Thymus (tissue), 11 donors: Measurements from ENCODE around the gene GINS2. TPM values are rescaled to one million over a fixed set of nuclear protein-coding genes. Genes with fewer than 3 reads are reported as not detected.
A peak's percentile ranks its signal among the peaks of the same experiment; 100 is the strongest.

Source experiments
- DNase-seq, 9 donors: peaks; one replicate each; pipeline ENCODE4 v3.0.0-alpha.2; 2013; ENCODE audit warnings: low spot score in 9 of 9, low read depth in 6 of 9, missing footprints in 1 of 9
- H3K27ac ChIP-seq, 2 donors: one replicate each; pipeline ENCODE4 v1.5.1; 2013; ENCODE audit warnings: control low read depth in 1 of 2, low read depth in 1 of 2, low read length in 1 of 2, mild to moderate bottlenecking in 1 of 2, moderate library complexity in 1 of 2
- H3K27me3 ChIP-seq, 2 donors: one replicate each; pipeline ENCODE4 v1.5.1; 2013; ENCODE audit warnings: low read length in 1 of 2; ENCODE audit not compliant: control insufficient read depth in 2 of 2, insufficient read depth in 1 of 2
- H3K36me3 ChIP-seq, 2 donors: one replicate each; pipeline ENCODE4 v1.5.1; 2013; ENCODE audit warnings: low read length in 1 of 2, mild to moderate bottlenecking in 1 of 2, moderate library complexity in 1 of 2; ENCODE audit not compliant: control insufficient read depth in 2 of 2, insufficient read depth in 2 of 2
- H3K4me1 ChIP-seq, 2 donors: one replicate each; pipeline ENCODE4 v1.5.1; 2013; ENCODE audit warnings: low read length in 2 of 2; ENCODE audit not compliant: control insufficient read depth in 2 of 2, insufficient read depth in 2 of 2
- H3K4me3 ChIP-seq, 2 donors: one replicate each; pipeline ENCODE4 v1.5.1; 2013; ENCODE audit warnings: low read length in 2 of 2, control low read depth in 1 of 2, mild to moderate bottlenecking in 1 of 2
- H3K9me3 ChIP-seq, 2 donors: one replicate each; pipeline ENCODE4 v1.5.1; 2013; ENCODE audit warnings: low read length in 1 of 2, mild to moderate bottlenecking in 1 of 2; ENCODE audit not compliant: control insufficient read depth in 2 of 2, insufficient read depth in 1 of 2
- WGBS: extraction: QIAGEN DNeasy Blood & Tissue Kit; methylation state at CpG from one replicate; pipeline ENCODE4 v1.1.7; 2013; 5-methylcytosine and 5-hydroxymethylcytosine counted together
- polyA plus RNA-seq: library from polyadenylated mRNA; stranded (reverse); fragments of 200-250 nt; gene quantifications from one replicate; pipeline ENCODE4 v1.2.3, GENCODE V29; 2013
- total RNA-seq: library from RNA; stranded (reverse); fragments of 120-200 nt; gene quantifications from one replicate; pipeline ENCODE4 v1.2.4, GENCODE V29; 2013
- donor health status: healthy.

GINS2 gene
- total and polyA plus RNA-seq, 2 donors, result 1.4 to 23.2 TPM

DNA sequence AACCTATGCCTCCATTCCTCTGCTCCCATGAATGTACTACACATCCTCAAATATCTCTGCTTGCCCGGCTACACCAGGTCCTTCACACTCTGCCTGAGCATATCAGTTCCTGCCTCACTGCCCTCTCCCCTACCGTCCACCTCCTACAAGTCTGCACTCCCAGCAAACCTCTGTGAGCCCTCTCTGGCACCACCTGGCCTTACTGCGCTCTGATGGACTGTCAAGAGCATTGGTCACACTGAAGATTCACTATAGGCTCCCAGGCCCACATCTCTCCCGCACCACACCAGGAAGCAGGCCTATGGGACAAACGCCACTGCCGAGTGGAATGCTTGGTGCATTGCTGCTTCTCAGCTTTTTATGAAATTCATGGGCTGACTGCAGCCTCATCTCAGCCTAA, 8.9 kb downstream of the GINS2 start:
- Histone ChIP-seq H3K4me3 (no peak overlapping the region), H3K4me1 (peaks cover 0 to 5% of the 10 kb centered on the region in 2 donors), H3K27ac (no peak overlapping the region), H3K9me3 (no peaks in the 10 kb centered on the region), H3K27me3 (no peaks in the 10 kb centered on the region), H3K36me3 (peaks cover 32 to 61% of the 10 kb centered on the region in 2 donors)
- 95% methylated on average over 6 of the region's 6 CpGs for WGBS
- DNase-seq, result no peak

DNA sequence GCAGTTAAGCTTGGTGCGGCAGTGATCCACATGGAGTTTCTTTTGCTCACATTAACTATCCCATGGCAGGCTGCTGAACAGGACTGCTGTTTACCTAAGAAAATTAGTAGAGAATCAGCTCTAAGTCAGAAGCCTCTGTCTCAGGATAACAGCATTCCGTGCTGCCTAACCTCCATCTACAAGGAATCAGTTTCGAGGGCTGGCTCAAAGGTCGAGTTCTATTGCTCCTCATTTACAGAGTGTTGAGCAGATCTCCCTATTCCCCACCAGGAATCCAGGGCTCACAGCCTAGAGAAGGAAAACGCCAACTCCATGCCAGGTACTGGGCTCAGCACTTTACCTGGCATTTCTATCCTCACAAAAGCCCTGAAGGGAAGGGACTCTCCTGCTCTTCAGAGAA, 9.9 kb downstream of the GINS2 start:
- Histone ChIP-seq H3K27me3 (no peaks in the 10 kb centered on the region), H3K4me1 (peaks cover 0 to 5% of the 10 kb centered on the region in 2 donors), H3K36me3 (peaks cover 42 to 72% of the 10 kb centered on the region in 2 donors), H3K4me3 (no peak overlapping the region), H3K27ac (no peak overlapping the region), H3K9me3 (no peaks in the 10 kb centered on the region)
- 96% methylated on average over 5 of the region's 5 CpGs for WGBS
- DNase-seq, result no peak

DNA sequence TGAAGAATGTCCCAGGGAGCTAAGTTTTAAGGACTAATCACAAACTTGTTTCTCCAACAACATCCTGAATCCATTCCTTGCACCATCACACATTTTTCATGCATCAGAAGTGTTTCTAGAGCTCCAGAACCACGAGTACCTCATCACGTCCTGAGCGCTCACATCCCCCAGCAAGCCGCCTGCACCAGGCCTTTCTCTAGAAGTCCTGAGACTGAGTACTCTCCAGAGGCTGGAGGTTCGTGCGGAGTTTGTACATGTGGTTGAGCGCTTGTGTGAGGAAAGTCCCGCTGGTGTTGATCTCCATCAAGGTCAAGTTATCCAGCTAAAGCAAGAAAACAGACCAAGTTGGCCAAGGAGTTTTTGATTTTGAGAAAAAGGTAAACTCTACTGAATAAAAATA, 10.7 kb downstream of the GINS2 start:
- H3K9me3 ChIP-seq, result no peaks in the 10 kb centered on the region
- 96% methylated on average over 8 of the region's 8 CpGs for WGBS
- peaks cover 48 to 79% of the 10 kb centered on the region in 2 donors for H3K36me3 ChIP-seq
- H3K4me3 ChIP-seq, result no peak overlapping the region
- no peak for DNase-seq
- peaks cover 0 to 5% of the 10 kb centered on the region in 2 donors for H3K4me1 ChIP-seq
- no peaks in the 10 kb centered on the region for H3K27me3 ChIP-seq
- H3K27ac ChIP-seq, result no peak overlapping the region

DNA sequence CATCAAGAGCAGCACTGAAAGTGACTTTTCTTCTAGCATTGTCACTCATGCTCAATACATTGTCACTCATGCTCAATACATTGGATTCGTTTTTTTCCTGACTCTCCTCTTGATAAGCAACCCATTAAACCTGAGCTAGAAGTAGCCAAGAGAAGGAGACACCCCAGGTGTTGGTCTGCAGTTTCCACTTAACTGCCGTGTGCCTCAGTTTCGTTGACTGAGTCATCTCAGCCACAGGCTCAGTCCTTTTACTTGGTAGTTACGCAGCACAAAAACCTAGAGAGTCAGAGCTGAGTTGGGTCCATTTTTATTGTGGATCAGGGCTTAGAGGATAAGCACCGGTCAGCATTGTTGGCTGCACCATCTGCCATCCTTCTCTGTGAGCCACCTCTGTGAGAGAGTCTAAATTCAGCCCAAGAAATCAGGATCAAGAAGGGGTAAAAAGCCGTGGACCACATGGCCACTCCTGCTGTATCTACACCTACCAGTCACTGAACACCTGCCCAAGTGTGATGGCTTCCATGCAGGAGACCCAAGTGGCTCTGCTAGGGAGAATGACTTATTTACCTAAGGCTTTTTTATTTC, 11.3 kb downstream of the GINS2 start:
- Histone ChIP-seq H3K4me1 (peaks cover 0 to 5% of the 10 kb centered on the region in 2 donors), H3K9me3 (no peaks in the 10 kb centered on the region), H3K36me3 (peaks cover 54 to 84% of the 10 kb centered on the region in 2 donors), H3K27me3 (no peaks in the 10 kb centered on the region), H3K4me3 (no peak overlapping the region), H3K27ac (no peak overlapping the region)
- 98% methylated on average over 6 of the region's 6 CpGs for WGBS
- DNase-seq, result no peak

DNA sequence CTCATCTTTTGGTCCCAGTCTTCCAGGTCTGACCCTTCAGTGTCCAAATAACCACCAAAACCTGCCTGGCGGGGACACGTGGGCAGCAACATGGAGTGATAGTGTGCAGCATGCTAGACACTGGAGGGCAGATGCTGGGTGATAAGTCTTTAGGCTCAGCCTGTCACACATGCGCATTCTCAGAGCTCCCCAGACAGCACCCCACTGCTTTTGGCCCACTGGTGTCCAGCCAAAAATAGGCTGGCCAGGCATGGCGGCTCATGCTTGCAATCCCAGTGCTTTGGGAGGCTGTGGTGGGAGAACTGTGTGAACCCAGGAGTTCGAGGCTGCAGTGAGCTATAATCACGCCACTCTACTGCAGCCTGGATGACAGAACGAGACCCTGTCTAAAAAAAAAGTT, 12.3 kb downstream of the GINS2 start:
- DNase-seq, result no peak
- H3K27me3 ChIP-seq, result no peaks in the 10 kb centered on the region
- no peaks in the 10 kb centered on the region for H3K9me3 ChIP-seq
- H3K4me1 ChIP-seq, result peaks cover 0 to 5% of the 10 kb centered on the region in 2 donors
- 96% methylated on average over 7 of the region's 7 CpGs for WGBS
- no peak overlapping the region for H3K4me3 ChIP-seq
- peak overlapping the region in 1 of 2 donors; percentile 49 for H3K27ac ChIP-seq
- peaks cover 64 to 93% of the 10 kb centered on the region in 2 donors for H3K36me3 ChIP-seq

DNA sequence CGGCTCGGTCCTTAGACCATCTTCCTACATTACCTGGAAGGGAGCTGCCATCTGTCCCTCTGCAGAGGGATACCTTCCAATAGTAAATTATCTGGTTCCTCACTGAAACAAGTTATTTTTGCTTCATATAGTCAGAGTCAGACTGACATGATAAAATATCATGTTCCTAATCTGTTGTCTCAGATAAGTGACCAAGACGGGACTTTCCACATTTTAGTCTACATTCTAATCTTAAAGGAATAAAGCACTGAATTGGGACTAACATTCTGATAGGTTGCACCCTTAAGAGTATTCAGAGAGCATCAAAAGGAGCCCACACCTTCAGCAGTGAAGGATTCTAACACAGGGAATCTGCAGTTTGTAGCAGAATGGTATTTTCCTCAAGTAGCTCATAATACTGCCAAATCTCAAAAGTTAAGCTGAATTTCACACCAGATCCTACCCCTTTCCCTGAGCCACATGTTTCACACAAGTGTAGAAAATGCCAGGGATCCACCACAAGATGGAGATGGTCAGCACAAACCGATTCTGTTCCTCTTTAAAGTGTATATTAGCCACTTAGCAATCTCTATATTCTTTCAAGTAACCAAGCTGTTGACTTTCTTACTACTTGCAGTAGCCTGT, 13.4 kb downstream of the GINS2 start:
- Histone ChIP-seq H3K27ac (peak overlapping the region in 1 of 2 donors; percentile 60), H3K36me3 (peaks cover 69 to 95% of the 10 kb centered on the region in 2 donors), H3K27me3 (no peaks in the 10 kb centered on the region), H3K4me1 (peaks cover 0 to under 1% of the 10 kb centered on the region in 2 donors), H3K4me3 (no peak overlapping the region), H3K9me3 (no peaks in the 10 kb centered on the region)
- DNase-seq, result no peak
- 79% methylated on average over 4 of the region's 4 CpGs for WGBS

DNA sequence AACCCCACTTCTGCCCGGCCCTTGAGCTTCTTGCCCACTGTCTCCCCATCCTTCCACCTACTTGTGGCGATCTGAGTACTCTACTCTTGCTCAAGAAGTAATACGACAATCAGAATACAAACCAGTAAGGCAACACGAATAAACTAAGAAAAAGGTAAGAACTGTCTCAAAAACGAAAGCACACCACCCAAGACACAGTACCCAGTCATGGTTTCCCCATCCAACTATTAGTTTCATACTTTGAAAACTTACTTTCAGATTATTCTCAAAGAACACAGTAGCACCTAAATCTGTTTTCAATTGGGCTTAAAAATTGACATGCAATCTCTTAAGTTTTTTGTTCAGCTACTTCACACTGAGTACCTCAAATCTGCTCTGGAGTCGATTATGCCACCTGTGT, 13.9 kb downstream of the GINS2 start:
- no peaks in the 10 kb centered on the region for H3K9me3 ChIP-seq
- no peaks in the 10 kb centered on the region for H3K27me3 ChIP-seq
- no peaks in the 10 kb centered on the region for H3K4me1 ChIP-seq
- no peak overlapping the region for H3K27ac ChIP-seq
- peaks cover 68 to 95% of the 10 kb centered on the region in 2 donors for H3K36me3 ChIP-seq
- WGBS, result 94% methylated on average over 6 of the region's 6 CpGs
- H3K4me3 ChIP-seq, result no peak overlapping the region
- no peak for DNase-seq

DNA sequence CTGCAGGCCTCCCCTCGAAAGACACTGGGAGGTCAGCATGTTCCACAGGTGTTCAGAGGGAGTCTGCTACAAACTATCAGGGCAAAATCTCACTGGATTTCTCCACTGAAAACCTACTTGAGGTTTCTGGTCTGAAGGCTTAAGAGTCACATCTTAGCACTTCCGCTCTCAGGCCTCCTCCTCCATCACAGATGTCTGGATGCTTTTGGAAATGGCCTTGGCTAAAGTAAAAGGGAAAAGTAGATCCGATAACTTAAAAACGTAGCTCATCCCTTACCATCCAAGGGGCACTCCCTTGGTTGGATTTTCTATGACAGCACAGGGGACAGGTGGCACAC, 14.4 kb downstream of the GINS2 start:
- Histone ChIP-seq H3K9me3 (no peaks in the 10 kb centered on the region), H3K27ac (no peak overlapping the region), H3K4me1 (no peaks in the 10 kb centered on the region), H3K36me3 (peaks cover 70 to 95% of the 10 kb centered on the region in 2 donors), H3K27me3 (no peaks in the 10 kb centered on the region), H3K4me3 (no peak overlapping the region)
- no peak for DNase-seq
- 95% methylated on average over 4 of the region's 4 CpGs for WGBS

DNA sequence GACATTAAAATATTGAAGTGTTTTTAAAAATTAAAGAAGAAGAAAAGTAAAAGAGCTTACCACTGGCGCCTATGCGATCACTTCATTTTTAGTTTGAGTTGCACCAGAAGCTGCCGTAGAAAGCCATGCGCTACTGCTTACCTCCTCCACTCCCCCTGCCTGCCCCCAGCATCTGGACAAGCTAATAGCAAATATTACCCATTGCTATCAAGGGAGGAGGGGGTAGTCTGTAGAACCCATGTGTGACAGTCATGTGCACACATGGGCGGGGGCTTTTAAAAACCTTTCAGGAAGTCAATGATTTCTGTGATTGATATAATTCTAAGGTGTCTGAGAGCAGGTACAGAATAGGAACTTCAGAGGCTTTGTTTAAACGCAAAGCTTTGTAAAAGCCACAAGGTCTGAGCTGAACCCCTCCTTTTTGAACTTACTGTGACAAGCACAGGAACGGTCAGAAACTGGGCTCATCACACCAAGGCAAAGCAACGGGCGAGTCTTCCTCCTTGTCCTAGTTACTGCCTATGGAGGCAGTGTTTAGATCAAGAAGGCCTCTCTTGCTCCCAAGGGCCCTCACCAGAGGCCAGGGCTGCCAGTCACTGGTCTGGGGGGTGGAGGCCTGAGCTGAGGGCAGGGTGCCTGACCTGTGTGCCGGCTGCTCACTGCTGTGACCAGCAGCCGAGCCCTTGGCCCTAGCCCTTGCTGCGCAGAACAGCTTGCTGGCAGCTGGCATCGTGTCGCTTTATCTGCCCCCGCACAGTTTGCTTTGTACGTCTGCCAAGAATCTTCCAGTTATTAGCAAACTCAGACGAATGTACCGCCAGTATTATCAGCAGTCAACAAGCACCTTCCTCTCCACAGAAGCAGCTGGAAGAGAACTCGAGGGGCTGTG, 15.0 kb downstream of the GINS2 start:
- no peak overlapping the region for H3K27ac ChIP-seq
- no peaks in the 10 kb centered on the region for H3K9me3 ChIP-seq
- no peak overlapping the region for H3K4me3 ChIP-seq
- no peaks in the 10 kb centered on the region for H3K27me3 ChIP-seq
- 92% methylated on average over 19 of the region's 19 CpGs for WGBS
- DNase-seq, result no peak
- no peaks in the 10 kb centered on the region for H3K4me1 ChIP-seq
- peaks cover 75 to 95% of the 10 kb centered on the region in 2 donors for H3K36me3 ChIP-seq
